SK-N-SH (cell line): ENCODE data around the gene LCNL1. TPM values are rescaled to one million over a fixed set of nuclear protein-coding genes. Genes with fewer than 3 reads are reported as not detected.

Experiments used
- CTCF ChIA-PET: fragments of 300-600, 350-600 bp; formaldehyde crosslinking; extraction: SDS; loops from one replicate; lab custom pipeline; 2021; lab: Yijun Ruan, JAX
- POLR2A ChIA-PET: fragments of 350-600 bp; sonication (Branson Sonifier 250); formaldehyde crosslinking; extraction: SDS; loops from one replicate; lab custom pipeline; 2020; ENCODE audit warnings: antibody characterized with exemption, inconsistent platforms; lab: Yijun Ruan, JAX
- DNase-seq: peaks from one replicate; pipeline ENCODE4 v3.0.0; 2012
- H2AFZ ChIP-seq: fragments of 200-600 bp; sonication (generic); 2 replicates; pipeline ENCODE4 v1.8.1; 2016; ENCODE audit warnings: antibody characterized with exemption, mild to moderate bottlenecking, low read depth
- H3F3A ChIP-seq: fragments of 200-600 bp; sonication (generic); replicated peaks from 2 replicates; pipeline ENCODE3; 2016; ENCODE audit warnings: antibody characterized with exemption, mild to moderate bottlenecking; ENCODE audit not compliant: insufficient read depth
- H3K27ac ChIP-seq, 2 experiments: fragments of 200-500 bp in 1 of 2; fragments of 200-600 bp in 1 of 2; sonication (Bioruptor generic) in 1 of 2; sonication (generic), shearing (Covaris generic) in 1 of 2; 2 replicates each; pipeline versions ENCODE4 v1.5.1 to v1.6.1; 2014 to 2016; ENCODE audit warnings: low read depth in 2 of 2, inconsistent platforms in 1 of 2, low read length in 1 of 2, mild to moderate bottlenecking in 1 of 2, mixed read lengths in 1 of 2
- H3K27me3 ChIP-seq: fragments of 200-600 bp; sonication (generic), shearing (Covaris generic); 2 replicates; pipeline ENCODE4 v1.6.1; 2016; ENCODE audit warnings: mixed run types; ENCODE audit not compliant: insufficient read depth
- H3K36me3 ChIP-seq, 2 experiments: fragments of 200-500 bp in 1 of 2; fragments of 200-600 bp in 1 of 2; sonication (Bioruptor generic) in 1 of 2; sonication (generic) in 1 of 2; replicated peaks in 1 of 2; 2 replicates each; pipeline versions ENCODE3 to v1.5.1; 2014 to 2016; ENCODE audit warnings: low read length in 1 of 2, mild to moderate bottlenecking in 1 of 2; ENCODE audit not compliant: insufficient read depth in 2 of 2, control insufficient read depth in 1 of 2
- H3K4me1 ChIP-seq, 2 experiments: fragments of 200-500 bp in 1 of 2; fragments of 200-600 bp in 1 of 2; sonication (Bioruptor generic) in 1 of 2; sonication (generic), shearing (Covaris generic) in 1 of 2; 2 replicates each; pipeline versions ENCODE4 v1.5.1 to v1.6.1; 2014 to 2016; ENCODE audit warnings: low read depth in 1 of 2, low read length in 1 of 2, mixed run types in 1 of 2; ENCODE audit not compliant: insufficient read depth in 2 of 2, control insufficient read depth in 1 of 2
- H3K4me2 ChIP-seq: fragments of 200-600 bp; sonication (generic), shearing (Covaris generic); 2 replicates; pipeline ENCODE4 v1.6.1; 2017; ENCODE audit warnings: mixed run types
- H3K4me3 ChIP-seq, 2 experiments: fragments of 200-500 bp in 1 of 2; fragments of 200-600 bp in 1 of 2; sonication (Bioruptor generic) in 1 of 2; sonication (generic), shearing (Covaris generic) in 1 of 2; 2 replicates each; pipeline versions ENCODE4 v1.5.1 to v1.8.1; 2014 to 2016; ENCODE audit warnings: low read depth in 2 of 2, inconsistent platforms in 1 of 2, low read length in 1 of 2, mild to moderate bottlenecking in 1 of 2, mixed read lengths in 1 of 2, moderate library complexity in 1 of 2
- H3K79me2 ChIP-seq: fragments of 200-600 bp; sonication (generic); 2 replicates; pipeline ENCODE4 v1.8.1; 2017; ENCODE audit warnings: mild to moderate bottlenecking; ENCODE audit not compliant: insufficient read depth
- H3K9ac ChIP-seq: fragments of 200-600 bp; sonication (generic); 2 replicates; pipeline ENCODE4 v1.6.1; 2017; ENCODE audit warnings: mixed run types
- H3K9me2 ChIP-seq: fragments of 200-600 bp; sonication (generic); 2 replicates; pipeline ENCODE4 v1.6.1; 2017; ENCODE audit warnings: mixed run types
- H3K9me3 ChIP-seq: fragments of 200-600 bp; sonication (generic); 2 replicates; pipeline ENCODE4 v1.6.1; 2017; ENCODE audit warnings: mixed run types, mild to moderate bottlenecking, moderate library complexity
- H4K20me1 ChIP-seq: fragments of 200-600 bp; sonication (generic); 2 replicates; pipeline ENCODE4 v1.6.1; 2017; ENCODE audit warnings: mild to moderate bottlenecking, mixed run types; ENCODE audit not compliant: insufficient read depth
- MAX ChIP-seq: IDR thresholded peaks from 2 replicates; pipeline ENCODE4 v1.4.0; 2012; ENCODE audit warnings: low read depth
- SMC3 ChIP-seq: IDR thresholded peaks from 2 replicates; pipeline ENCODE4 v1.6.1; 2012; ENCODE audit warnings: low read depth, low read length, improper control_type of control experiment
- TAF1 ChIP-seq: IDR thresholded peaks from 2 replicates; pipeline ENCODE4 v1.6.1; 2012; ENCODE audit warnings: low read depth, mild to moderate bottlenecking, low read length, moderate library complexity, borderline replicate concordance
- TEAD4 ChIP-seq: IDR thresholded peaks from 2 replicates; pipeline ENCODE4 v1.4.0; 2012; ENCODE audit warnings: mild to moderate bottlenecking, borderline replicate concordance; ENCODE audit not compliant: insufficient read depth
- WGBS: methylation state at CpG from one replicate; pipeline ENCODE4 v1.1.6; 2017; ENCODE audit warnings: low lambda C conversion rate; 5-methylcytosine and 5-hydroxymethylcytosine counted together
- polyA plus RNA-seq, 3 experiments: library from polyadenylated mRNA; depleted of rRNA; stranded (reverse); fragments of >200 nt; gene quantifications; 2 replicates each; pipeline ENCODE4 v1.2.3, GENCODE V29; 2012
- TF ChIP-seq, protein P1 (sequence below): IDR thresholded peaks from 2 replicates; pipeline ENCODE4 v1.6.1; 2012; ENCODE audit warnings: mild to moderate bottlenecking, low read depth, low read length, moderate library complexity

LCNL1 gene
- polyA plus RNA-seq, 1 of the 3 experiments (the other 2 are of a cell fraction): not detected

DNA sequence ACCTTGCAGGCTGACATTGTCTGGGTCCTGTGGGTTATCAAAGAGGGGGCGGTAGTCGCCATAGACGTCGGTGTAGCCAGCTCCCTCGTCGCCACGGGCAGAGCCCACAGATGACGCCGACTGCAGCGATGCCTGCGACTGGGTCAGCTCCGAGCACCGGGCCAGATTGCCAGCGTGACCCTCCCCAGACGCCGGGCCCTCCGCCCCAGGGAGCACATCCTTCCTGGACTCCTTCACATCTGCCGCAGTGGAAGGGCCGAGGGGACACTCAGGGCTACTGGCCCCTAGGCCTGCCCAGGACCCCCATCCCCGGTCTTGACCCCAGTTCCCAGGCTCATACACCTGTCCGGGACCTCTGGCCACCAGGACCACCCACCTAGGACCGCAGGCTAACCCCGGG lies 31.4 kb downstream of the LCNL1 start (continued):
- TF ChIP-seq, protein P1, sequence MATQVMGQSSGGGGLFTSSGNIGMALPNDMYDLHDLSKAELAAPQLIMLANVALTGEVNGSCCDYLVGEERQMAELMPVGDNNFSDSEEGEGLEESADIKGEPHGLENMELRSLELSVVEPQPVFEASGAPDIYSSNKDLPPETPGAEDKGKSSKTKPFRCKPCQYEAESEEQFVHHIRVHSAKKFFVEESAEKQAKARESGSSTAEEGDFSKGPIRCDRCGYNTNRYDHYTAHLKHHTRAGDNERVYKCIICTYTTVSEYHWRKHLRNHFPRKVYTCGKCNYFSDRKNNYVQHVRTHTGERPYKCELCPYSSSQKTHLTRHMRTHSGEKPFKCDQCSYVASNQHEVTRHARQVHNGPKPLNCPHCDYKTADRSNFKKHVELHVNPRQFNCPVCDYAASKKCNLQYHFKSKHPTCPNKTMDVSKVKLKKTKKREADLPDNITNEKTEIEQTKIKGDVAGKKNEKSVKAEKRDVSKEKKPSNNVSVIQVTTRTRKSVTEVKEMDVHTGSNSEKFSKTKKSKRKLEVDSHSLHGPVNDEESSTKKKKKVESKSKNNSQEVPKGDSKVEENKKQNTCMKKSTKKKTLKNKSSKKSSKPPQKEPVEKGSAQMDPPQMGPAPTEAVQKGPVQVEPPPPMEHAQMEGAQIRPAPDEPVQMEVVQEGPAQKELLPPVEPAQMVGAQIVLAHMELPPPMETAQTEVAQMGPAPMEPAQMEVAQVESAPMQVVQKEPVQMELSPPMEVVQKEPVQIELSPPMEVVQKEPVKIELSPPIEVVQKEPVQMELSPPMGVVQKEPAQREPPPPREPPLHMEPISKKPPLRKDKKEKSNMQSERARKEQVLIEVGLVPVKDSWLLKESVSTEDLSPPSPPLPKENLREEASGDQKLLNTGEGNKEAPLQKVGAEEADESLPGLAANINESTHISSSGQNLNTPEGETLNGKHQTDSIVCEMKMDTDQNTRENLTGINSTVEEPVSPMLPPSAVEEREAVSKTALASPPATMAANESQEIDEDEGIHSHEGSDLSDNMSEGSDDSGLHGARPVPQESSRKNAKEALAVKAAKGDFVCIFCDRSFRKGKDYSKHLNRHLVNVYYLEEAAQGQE: no peak
- no peak for TF ChIP-seq TEAD4

- Histone ChIP-seq H3F3A (no peaks in the 10 kb centered on the region), H3K4me3 (no peak overlapping the region), H3K79me2 (no peaks in the 10 kb centered on the region), H2AFZ (no peak overlapping the region), H3K9me3 (no peaks in the 10 kb centered on the region), H3K27me3 (no peaks in the 10 kb centered on the region), H3K9me2 (no peaks in the 10 kb centered on the region), H3K4me1 (no peaks in the 10 kb centered on the region), H3K4me2 (no peak overlapping the region), H3K9ac (no peak overlapping the region), H4K20me1 (no peaks in the 10 kb centered on the region)
- WGBS: 94% methylated on average over 21 of the region's 36 CpGs
- no peak for DNase-seq
- ChIA-PET CTCF (interaction anchor here (0.6 to 1.6 kb wide), 4 partner anchors 10 to 14 kb away, joined by 3 to 6 read pairs (median 4); no protein-coding TSS in a partner anchor), POLR2A (interaction anchor here (1.2 kb wide), 1 partner anchor 23 kb away, joined by 3 read pairs; no protein-coding TSS in a partner anchor)
- TF ChIP-seq TAF1 (no peak), MAX (no peak)
- TF ChIP-seq, all 33 proteins: peak for 0
- Histone ChIP-seq H3K36me3 (peaks cover 0 to 17% of the 10 kb centered on the region in 2 experiments), H3K27ac (no peak overlapping the region)
Measured at GRCh38 chr9:137014776-137015539, 32.2 kb downstream of the LCNL1 start.

DNA sequence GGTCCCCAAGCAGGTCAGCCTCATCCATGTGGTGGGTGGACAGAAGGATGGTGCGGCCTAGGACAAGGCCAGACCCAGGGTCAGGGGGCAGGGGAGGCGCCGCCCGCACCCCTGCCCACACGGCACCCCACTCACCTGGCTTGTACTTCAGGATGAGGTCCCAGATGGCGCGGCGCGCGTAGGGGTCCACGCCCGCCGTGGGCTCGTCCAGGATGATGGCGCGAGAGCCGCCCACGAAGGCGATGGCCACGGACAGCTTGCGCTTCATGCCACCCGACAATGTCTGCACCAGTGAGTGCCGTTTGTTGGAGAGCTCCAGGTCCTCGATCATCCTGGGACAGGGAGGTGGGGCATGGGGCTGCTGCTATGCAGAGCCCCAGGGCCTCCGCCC lies 32.7 kb downstream of the LCNL1 start:
- CTCF ChIA-PET: interaction anchor here (0.6 to 1.1 kb wide), 4 partner anchors 9 to 20 kb away, joined by 3 to 4 read pairs (median 4); no protein-coding TSS in a partner anchor
- no peak for TF ChIP-seq SMC3
- TF ChIP-seq, all 33 proteins: peak for 0
- no peak overlapping the region for H3K9ac ChIP-seq
- WGBS: 97% methylated on average over 20 of the region's 25 CpGs
- H3K4me2 ChIP-seq: no peak overlapping the region
- H3K9me2 ChIP-seq: no peaks in the 10 kb centered on the region
- H2AFZ ChIP-seq: no peak overlapping the region
- no peaks in the 10 kb centered on the region for H4K20me1 ChIP-seq
- H3K79me2 ChIP-seq: no peaks in the 10 kb centered on the region
- POLR2A ChIA-PET: no interaction called here
- no peak for DNase-seq
- H3K36me3 ChIP-seq: peaks cover 0 to 17% of the 10 kb centered on the region in 2 experiments
- no peak overlapping the region for H3K4me3 ChIP-seq
- no peaks in the 10 kb centered on the region for H3F3A ChIP-seq
- H3K9me3 ChIP-seq: no peaks in the 10 kb centered on the region
- no peaks in the 10 kb centered on the region for H3K27me3 ChIP-seq
- H3K27ac ChIP-seq: no peak overlapping the region
- no peaks in the 10 kb centered on the region for H3K4me1 ChIP-seq
